Occipital lobe (tissue), 2 donors: Measurements from ENCODE around the gene OR10P1. TPM values are rescaled to one million over a fixed set of nuclear protein-coding genes. Genes with fewer than 3 reads are reported as not detected.

Experiments used
- DNase-seq: peaks from one replicate; lab custom pipeline; 2025; lab: John Stamatoyannopoulos, UW
- total RNA-seq: library from RNA; depleted of rRNA; stranded (reverse); fragments of >200 nt; gene quantifications from one replicate; pipeline ENCODE4 v1.2.3, GENCODE V29; 2014

The OR10P1 gene
- total RNA-seq, 1 donor from 2014 or later: not detected

GRCh38 chr12:55651299-55651683, 14.6 kb downstream of the OR10P1 start:
- no peak for DNase-seq

- no peak for DNase-seq
Observed at GRCh38 chr12:55652352-55652751, 15.7 kb downstream of the OR10P1 start.

GRCh38 chr12:55653031-55653430, 16.3 kb downstream of the OR10P1 start:
- no peak for DNase-seq

- no peak for DNase-seq
Observed at GRCh38 chr12:55654511-55655214, 18.0 kb downstream of the OR10P1 start.

- DNase-seq: no peak
Observed at GRCh38 chr12:55657212-55657611, 20.5 kb downstream of the OR10P1 start.

- DNase-seq: no peak
Observed at GRCh38 chr12:55658212-55658611, 21.5 kb downstream of the OR10P1 start.

GRCh38 chr12:55658635-55659391, 22.1 kb downstream of the OR10P1 start:
- no peak for DNase-seq

GRCh38 chr12:55659486-55660385, 23.0 kb downstream of the OR10P1 start:
- no peak for DNase-seq

- no peak for DNase-seq
Observed at GRCh38 chr12:55663391-55663790, 26.7 kb downstream of the OR10P1 start.

GRCh38 chr12:55664826-55665225, 28.1 kb downstream of the OR10P1 start:
- no peak for DNase-seq

GRCh38 chr12:55666508-55666907, 29.8 kb downstream of the OR10P1 start:
- DNase-seq: no peak

GRCh38 chr12:55670276-55670675, 33.6 kb downstream of the OR10P1 start:
- no peak for DNase-seq

GRCh38 chr12:55671746-55672145, 35.1 kb downstream of the OR10P1 start:
- no peak for DNase-seq

GRCh38 chr12:55673638-55674037, 36.9 kb downstream of the OR10P1 start:
- no peak for DNase-seq

GRCh38 chr12:55675666-55676065, 39.0 kb downstream of the OR10P1 start:
- no peak for DNase-seq

GRCh38 chr12:55676707-55677106, 40.0 kb downstream of the OR10P1 start:
- DNase-seq: no peak

GRCh38 chr12:55679691-55680090, 43.0 kb downstream of the OR10P1 start:
- no peak for DNase-seq

GRCh38 chr12:55681142-55682077, 44.7 kb downstream of the OR10P1 start:
- DNase-seq: peak; percentile 37

- no peak for DNase-seq
Observed at GRCh38 chr12:55682087-55682796, 45.5 kb downstream of the OR10P1 start.

GRCh38 chr12:55683676-55684075, 47.0 kb downstream of the OR10P1 start:
- no peak for DNase-seq
